Body of pancreas (tissue), 4 donors: ENCODE data around the gene TJP1.

Experiments
- CTCF ChIP-seq, 7 experiments: fragments of 450-650 bp in 4 of 7; fragments of 200-600 bp in 3 of 7; sonication (generic) in 3 of 7; IDR thresholded peaks; one replicate each; pipeline ENCODE4 v1.5.1; 2016 to 2019; ENCODE audit warnings: antibody characterized with exemption in 7 of 7
- POLR2A ChIP-seq, 3 donors: fragments of 450-650 bp; IDR thresholded peaks; one replicate each; pipeline ENCODE4 v1.6.1; 2016; ENCODE audit warnings: antibody characterized with exemption in 3 of 3, mild to moderate bottlenecking in 2 of 3

DNA sequence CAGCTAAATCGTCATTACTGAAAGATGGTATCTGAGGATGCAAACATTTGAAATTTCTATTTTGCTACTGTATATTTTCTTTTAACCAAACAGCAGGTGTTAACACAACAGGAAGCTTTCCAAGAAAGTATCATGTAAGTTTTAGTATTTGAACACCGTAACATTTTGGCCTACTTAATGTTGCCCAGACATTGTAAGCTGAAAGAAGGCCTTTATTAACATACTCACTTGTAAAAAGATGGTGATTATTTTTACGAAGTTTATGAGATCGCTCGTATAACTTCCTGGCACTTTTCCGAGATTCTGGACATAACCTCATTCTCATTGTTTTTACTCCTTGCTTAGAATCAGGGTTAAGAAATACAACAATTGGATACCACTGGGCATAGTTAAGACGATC, 95.7 kb downstream of the TJP1 start:
- TF ChIP-seq POLR2A (IDR thresholded peaks at IDR 0.05) (no peak), CTCF (IDR thresholded peaks at IDR 0.05) (no peak)
